T47D (cell line): ENCODE data around the gene PTGFRN.

Experiments used
- DNase-seq, 2 experiments: peaks; one replicate each; pipeline versions ENCODE4 v3.0.0 to v3.0.0-alpha.2; 2011 to 2012; ENCODE audit warnings: low read depth in 1 of 2, low spot score in 1 of 2
- JUND ChIP-seq: IDR thresholded peaks from 2 replicates; pipeline ENCODE4 v1.6.1; 2012; ENCODE audit warnings: low read depth
- in situ Hi-C: cut with HindIII; loops from 2 replicates; pipeline ENCODE4 v1.10.0; 2016; ENCODE audit warnings: low sequenced_read_pairs, low pct_unique_long_range_greater_than_20kb

PTGFRN gene

GRCh38 chr1:116877141-116877818 lies 32.4 kb upstream of the PTGFRN start:
- TF ChIP-seq JUND, result no peak
- in situ Hi-C loops, result no loop called here

DNA sequence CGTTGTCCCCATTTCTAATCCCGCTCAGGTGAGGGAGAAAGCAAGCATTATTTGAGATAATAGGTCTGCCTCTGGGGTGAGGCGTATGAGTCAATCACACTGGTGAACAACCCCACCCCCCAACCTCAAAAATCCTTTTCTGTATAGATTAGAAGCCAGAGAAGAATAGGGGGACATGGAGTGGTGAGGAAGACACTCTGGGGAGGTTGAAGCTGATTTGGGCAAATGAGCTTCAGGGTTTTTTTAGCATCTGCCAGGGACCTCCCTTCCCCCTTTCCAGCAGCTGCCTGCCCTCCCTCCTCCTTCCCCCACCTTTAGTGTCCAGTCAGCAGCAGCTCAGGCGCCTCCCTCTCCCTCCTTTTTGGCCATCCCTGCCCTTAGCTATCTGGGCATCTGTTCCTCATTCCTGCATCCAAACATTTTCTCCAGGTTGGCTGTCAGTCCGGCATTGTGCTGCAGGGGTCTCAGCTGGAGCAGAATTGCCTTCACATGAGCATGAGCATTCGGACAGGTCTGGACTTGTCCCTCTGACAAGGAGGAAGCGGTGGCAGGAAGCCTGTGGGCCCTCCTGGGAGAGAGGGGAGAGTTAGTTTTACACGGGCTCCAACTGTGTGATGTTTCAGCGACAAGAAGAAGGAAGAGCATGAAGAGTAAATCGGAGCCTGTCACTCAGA lies 30.8 kb upstream of the PTGFRN start:
- peak in 1 of 2 experiments; percentile 98 for DNase-seq
- in situ Hi-C loops, result no loop called here
- TF ChIP-seq JUND, result peak; percentile 46; the same call in 1 of the 2 replicates

More at GRCh38 chr1:116877141-116877818, 32.4 kb upstream of the PTGFRN start:
- no peak for DNase-seq

GRCh38 chr1:116879478-116880133 lies 30.1 kb upstream of the PTGFRN start:
- peak; percentile 54; the same call in 1 of the 2 replicates for TF ChIP-seq JUND
- DNase-seq, result peak in 1 of 2 experiments; percentile 95
- in situ Hi-C loops, result no loop called here

GRCh38 chr1:116880917-116881316 lies 28.8 kb upstream of the PTGFRN start:
- TF ChIP-seq JUND, result no peak
- DNase-seq, result no peak
- in situ Hi-C loops, result no loop called here

- TF ChIP-seq JUND, result no peak
- DNase-seq, result peak in 1 of 2 experiments; percentile 60
- in situ Hi-C loops, result no loop called here
Measured at GRCh38 chr1:116881879-116882520, 27.7 kb upstream of the PTGFRN start.

- no peak for TF ChIP-seq JUND
- in situ Hi-C loops, result no loop called here
- DNase-seq, result no peak
Measured at GRCh38 chr1:116882866-116883265, 26.9 kb upstream of the PTGFRN start.

DNA sequence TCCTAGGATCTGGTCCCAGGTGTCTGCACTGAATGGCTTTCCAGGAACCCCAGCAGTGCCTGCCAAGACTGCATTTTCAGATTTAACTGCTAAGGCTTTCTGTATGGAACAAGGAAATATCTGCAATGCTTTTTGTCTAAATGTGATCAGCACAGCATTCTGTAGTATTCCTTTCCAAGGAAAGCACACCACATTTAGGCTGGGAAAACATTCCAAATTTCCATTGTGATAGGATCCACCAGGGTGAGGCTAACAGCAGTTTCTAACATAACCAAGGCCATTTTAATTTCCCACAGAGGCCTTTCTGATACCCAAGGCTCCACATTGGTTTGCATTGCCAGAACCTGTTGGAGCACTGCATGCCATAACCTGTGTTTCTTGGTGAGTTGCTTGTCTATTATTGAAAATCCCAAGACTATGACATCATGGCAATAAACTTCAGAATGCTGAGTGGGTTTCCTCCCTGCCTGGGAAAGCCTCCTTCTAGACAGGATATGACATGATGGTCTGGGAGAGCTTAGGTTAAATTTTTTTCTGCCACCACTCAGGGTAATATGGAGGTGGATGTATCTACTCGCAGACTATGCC lies 23.3 kb upstream of the PTGFRN start:
- in situ Hi-C loops, result no loop called here
- DNase-seq, result peak in 1 of 2 experiments; percentile 63
- no peak for TF ChIP-seq JUND

DNA sequence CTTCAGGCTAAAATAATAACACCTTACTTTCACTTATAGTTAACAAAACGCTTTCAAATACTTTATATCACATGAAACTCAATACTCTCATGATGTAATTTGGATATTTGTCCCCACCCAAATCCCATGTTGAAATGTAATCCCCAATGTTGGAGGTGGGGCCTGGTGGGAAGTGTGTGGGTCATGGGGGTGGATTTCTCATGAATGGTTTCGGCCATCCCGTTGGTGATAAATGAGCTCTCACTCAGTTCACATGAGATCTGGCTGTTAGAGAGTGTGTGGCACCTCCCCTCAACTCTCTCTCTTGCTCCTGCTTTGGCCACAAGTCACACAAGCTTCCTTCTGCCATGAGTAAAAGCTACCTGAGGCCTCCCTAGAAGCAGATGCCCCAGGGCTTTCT lies 22.5 kb upstream of the PTGFRN start:
- in situ Hi-C loops, result no loop called here
- TF ChIP-seq JUND, result no peak
- DNase-seq, result no peak

DNA sequence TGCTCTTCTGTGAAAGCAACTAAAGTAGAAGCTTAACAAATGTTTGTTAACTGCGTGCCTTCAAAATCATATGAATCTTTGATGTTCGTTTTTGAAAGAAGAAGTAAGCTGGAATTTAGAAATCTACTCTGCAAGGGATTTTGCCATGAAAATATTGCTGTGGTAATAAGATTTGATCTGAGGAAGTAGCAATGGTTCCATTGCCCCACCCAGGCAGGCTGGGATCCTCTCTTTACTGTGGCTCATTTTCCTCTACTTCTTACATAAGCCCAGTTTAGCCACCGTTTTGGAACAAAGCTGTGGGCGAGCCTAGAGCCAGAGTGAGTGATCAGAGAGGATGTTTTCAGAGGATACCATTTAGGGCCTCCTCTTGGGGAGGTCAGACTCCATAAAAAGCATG lies 20.3 kb upstream of the PTGFRN start:
- TF ChIP-seq JUND, result no peak
- DNase-seq, result no peak
- in situ Hi-C loops, result no loop called here

GRCh38 chr1:116891396-116892079 lies 18.2 kb upstream of the PTGFRN start:
- no peak for TF ChIP-seq JUND
- DNase-seq, result no peak
- in situ Hi-C loops, result no loop called here

- TF ChIP-seq JUND, result no peak
- in situ Hi-C loops, result no loop called here
- DNase-seq, result no peak
Measured at GRCh38 chr1:116895073-116895472, 14.6 kb upstream of the PTGFRN start.

DNA sequence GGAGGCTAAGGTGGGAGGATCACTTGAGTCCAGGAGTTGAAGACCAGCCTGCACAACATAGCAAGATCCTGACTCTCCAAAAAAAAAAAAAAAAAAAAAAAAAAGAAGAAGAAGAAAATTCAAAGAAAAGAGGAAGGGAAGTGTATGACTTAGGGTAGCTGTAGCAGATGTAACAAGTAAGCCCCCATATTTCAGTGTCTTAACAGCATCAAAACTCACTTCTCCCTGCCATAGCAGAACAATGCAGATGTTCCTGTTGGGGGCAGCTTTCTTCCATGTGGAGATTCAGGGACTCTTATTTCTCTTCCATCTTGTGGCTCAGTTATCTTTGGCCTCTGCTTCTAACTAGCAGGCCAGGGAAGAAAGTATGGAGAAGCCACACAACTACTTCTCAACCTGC lies 10.2 kb upstream of the PTGFRN start:
- in situ Hi-C loops, result no loop called here
- no peak for DNase-seq
- TF ChIP-seq JUND, result no peak
